Activated T-helper 1 cell treated with anti-CD3 and anti-CD28 coated beads, Interleukin-2, amount 50 U/mL, for 16 hours (primary cell): Measurements from ENCODE around the gene SCN8A.

Experiments
- DNase-seq, 2 donors: peaks; one replicate each; pipeline ENCODE4 v3.0.0-alpha.2; 2020; ENCODE audit warnings: low read depth in 1 of 2, low spot score in 1 of 2

Gene SCN8A

GRCh38 chr12:51706206-51706605 is 115.2 kb downstream of the SCN8A start:
- DNase-seq: no peak

GRCh38 chr12:51714666-51715065 is 123.6 kb downstream of the SCN8A start:
- DNase-seq: no peak

GRCh38 chr12:51717326-51717925 is 126.4 kb downstream of the SCN8A start:
- DNase-seq: no peak

- DNase-seq: peak; percentile 12 to 24
Measured at GRCh38 chr12:51721282-51721940, 130.4 kb downstream of the SCN8A start.

- DNase-seq: no peak
Measured at GRCh38 chr12:51722431-51722830, 131.4 kb downstream of the SCN8A start.

- DNase-seq: no peak
Measured at GRCh38 chr12:51726161-51726560, 135.1 kb downstream of the SCN8A start.

- no peak for DNase-seq
Measured at GRCh38 chr12:51726931-51727330, 135.9 kb downstream of the SCN8A start.

- no peak for DNase-seq
Measured at GRCh38 chr12:51729331-51729730, 138.3 kb downstream of the SCN8A start.

- no peak for DNase-seq
Measured at GRCh38 chr12:51730745-51731144, 139.7 kb downstream of the SCN8A start.

- no peak for DNase-seq
Measured at GRCh38 chr12:51740536-51740935, 149.5 kb downstream of the SCN8A start.

- no peak for DNase-seq
Measured at GRCh38 chr12:51744235-51744634, 153.2 kb downstream of the SCN8A start.

- no peak for DNase-seq
Measured at GRCh38 chr12:51744957-51745356, 153.9 kb downstream of the SCN8A start.

GRCh38 chr12:51746416-51746815 is 155.4 kb downstream of the SCN8A start:
- DNase-seq: no peak

- DNase-seq: no peak
Measured at GRCh38 chr12:51748235-51748634, 157.2 kb downstream of the SCN8A start.

GRCh38 chr12:51749206-51749985 is 158.4 kb downstream of the SCN8A start:
- DNase-seq: no peak

- no peak for DNase-seq
Measured at GRCh38 chr12:51749986-51750317, 158.9 kb downstream of the SCN8A start.

- DNase-seq: no peak
Measured at GRCh38 chr12:51751661-51752060, 160.6 kb downstream of the SCN8A start.

- no peak for DNase-seq
Measured at GRCh38 chr12:51752234-51752889, 161.3 kb downstream of the SCN8A start.

- no peak for DNase-seq
Measured at GRCh38 chr12:51753980-51754675, 163.1 kb downstream of the SCN8A start.

- no peak for DNase-seq
Measured at GRCh38 chr12:51755251-51755650, 164.2 kb downstream of the SCN8A start.

- DNase-seq: no peak
Measured at GRCh38 chr12:51759175-51759574, 168.1 kb downstream of the SCN8A start.
